Stomach (tissue), 4 donors: ENCODE results near the gene NPTX2.

ENCODE experiments used
- POLR2A ChIP-seq, 4 donors: fragments of 450-650 bp; IDR thresholded peaks; one replicate each; pipeline ENCODE4 v1.6.1; 2016; ENCODE audit warnings: antibody characterized with exemption in 4 of 4, control low read depth in 2 of 4, mild to moderate bottlenecking in 1 of 4, moderate library complexity in 1 of 4
- TF ChIP-seq, protein P1 (sequence below), 7 experiments: fragments of 450-650 bp in 4 of 7; fragments of 200-600 bp in 3 of 7; sonication (generic) in 3 of 7; IDR thresholded peaks; one replicate each; pipeline ENCODE4 v1.5.1; 2016 to 2019; ENCODE audit warnings: antibody characterized with exemption in 7 of 7, control low read depth in 2 of 7, mild to moderate bottlenecking in 1 of 7

DNA sequence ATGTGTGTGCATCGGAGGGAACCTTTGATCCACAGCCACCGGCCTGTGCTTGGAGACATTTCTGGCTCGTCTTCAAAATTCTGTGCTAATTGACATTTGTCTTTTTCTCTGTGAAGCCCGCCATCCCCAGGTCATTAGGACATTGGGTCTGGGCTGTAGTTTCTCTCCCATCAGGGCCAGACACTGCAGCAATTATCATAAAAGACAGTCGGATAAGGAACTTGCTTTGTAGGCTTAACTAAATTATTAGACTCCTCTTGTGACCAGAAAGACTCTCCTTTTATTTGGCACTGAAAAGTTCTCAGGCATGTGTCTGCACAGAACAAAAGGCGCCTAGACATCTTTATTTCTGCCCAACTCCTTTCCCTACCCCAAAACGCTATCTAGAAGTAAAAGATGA is 49.1 kb upstream of the NPTX2 start:
- TF ChIP-seq, protein P1, sequence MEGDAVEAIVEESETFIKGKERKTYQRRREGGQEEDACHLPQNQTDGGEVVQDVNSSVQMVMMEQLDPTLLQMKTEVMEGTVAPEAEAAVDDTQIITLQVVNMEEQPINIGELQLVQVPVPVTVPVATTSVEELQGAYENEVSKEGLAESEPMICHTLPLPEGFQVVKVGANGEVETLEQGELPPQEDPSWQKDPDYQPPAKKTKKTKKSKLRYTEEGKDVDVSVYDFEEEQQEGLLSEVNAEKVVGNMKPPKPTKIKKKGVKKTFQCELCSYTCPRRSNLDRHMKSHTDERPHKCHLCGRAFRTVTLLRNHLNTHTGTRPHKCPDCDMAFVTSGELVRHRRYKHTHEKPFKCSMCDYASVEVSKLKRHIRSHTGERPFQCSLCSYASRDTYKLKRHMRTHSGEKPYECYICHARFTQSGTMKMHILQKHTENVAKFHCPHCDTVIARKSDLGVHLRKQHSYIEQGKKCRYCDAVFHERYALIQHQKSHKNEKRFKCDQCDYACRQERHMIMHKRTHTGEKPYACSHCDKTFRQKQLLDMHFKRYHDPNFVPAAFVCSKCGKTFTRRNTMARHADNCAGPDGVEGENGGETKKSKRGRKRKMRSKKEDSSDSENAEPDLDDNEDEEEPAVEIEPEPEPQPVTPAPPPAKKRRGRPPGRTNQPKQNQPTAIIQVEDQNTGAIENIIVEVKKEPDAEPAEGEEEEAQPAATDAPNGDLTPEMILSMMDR (IDR thresholded peaks at IDR 0.05): no peak
- TF ChIP-seq POLR2A (IDR thresholded peaks at IDR 0.05): no peak
